ENCODE measurements around the gene ZNF775.

ZNF775 gene

DNA sequence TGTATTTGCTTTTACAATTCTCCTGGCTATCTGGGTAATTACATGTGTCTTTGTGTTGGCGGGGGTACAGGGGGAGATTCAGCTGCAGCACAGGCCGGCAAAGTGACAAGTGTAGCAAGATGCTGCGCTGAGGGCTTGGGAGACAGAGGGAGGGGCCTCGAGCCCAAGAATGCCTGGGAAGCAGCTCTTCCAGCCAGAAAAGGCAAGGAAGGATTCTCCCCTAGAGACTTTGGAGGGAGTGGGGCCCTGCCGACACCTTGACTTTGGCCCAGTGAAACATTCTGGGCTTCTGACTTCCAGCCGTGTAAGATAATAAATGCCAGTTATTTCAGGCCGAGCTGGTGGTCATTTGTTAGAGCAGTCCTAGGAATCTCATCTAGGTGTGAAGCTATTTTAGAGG is 17.7 kb upstream of the ZNF775 start:
- in situ Hi-C loops (cut with MboI; ENCODE audit: low sequenced_read_pairs, unreplicated experiment) = no loop called here
- TF ChIP-seq, protein P1, sequence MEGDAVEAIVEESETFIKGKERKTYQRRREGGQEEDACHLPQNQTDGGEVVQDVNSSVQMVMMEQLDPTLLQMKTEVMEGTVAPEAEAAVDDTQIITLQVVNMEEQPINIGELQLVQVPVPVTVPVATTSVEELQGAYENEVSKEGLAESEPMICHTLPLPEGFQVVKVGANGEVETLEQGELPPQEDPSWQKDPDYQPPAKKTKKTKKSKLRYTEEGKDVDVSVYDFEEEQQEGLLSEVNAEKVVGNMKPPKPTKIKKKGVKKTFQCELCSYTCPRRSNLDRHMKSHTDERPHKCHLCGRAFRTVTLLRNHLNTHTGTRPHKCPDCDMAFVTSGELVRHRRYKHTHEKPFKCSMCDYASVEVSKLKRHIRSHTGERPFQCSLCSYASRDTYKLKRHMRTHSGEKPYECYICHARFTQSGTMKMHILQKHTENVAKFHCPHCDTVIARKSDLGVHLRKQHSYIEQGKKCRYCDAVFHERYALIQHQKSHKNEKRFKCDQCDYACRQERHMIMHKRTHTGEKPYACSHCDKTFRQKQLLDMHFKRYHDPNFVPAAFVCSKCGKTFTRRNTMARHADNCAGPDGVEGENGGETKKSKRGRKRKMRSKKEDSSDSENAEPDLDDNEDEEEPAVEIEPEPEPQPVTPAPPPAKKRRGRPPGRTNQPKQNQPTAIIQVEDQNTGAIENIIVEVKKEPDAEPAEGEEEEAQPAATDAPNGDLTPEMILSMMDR (IDR thresholded peaks at IDR 0.05; ENCODE audit: borderline replicate concordance, control extremely low read depth, extremely low read depth, insufficient read depth, missing control alignments) = no peak
- DNase-seq (ENCODE audit: low spot score) = no peak

DNA sequence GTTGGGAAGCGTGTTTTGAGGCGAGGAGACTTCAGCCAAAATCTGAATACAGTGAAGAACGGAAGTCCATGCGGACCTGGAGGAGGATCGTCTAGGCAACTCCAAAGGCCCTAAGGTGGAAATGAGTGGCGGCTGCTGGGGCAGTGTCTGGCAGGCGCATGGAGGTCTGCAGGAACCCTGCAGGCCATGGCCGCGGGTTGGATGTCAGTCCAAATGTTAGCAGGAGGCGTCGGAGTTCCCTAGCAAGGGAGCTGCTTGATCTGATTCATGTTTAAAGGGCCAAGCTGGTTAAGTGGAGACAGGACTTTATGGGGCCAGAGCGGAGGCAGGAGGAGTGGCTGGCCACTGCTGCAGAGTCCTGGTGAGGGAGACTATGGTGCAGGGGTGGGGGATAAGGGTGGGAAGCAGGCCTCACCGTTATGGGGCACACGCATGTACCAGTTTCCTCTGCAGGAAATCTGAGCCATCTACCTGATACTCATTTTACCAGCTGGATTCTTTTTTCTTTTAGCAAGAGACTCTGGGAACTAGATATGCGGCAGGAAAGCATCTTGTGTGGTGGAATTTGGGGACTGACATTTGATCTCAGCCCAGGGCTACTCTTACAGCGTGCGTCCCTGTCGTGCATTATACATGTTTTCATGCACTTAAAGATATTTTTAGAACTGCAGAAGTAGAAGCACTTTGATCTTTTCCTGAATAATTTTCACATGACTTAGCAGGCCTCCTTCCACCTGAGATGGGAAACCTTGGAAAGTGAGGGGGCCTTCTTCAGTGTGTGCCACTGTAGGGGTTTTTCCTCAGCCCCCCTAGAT is 17.1 kb upstream of the ZNF775 start:
- DNase-seq (ENCODE audit: low spot score) = no peak
- in situ Hi-C loops (cut with MboI; ENCODE audit: low sequenced_read_pairs, unreplicated experiment) = no loop called here
- TF ChIP-seq, protein P1 (IDR thresholded peaks at IDR 0.05; ENCODE audit: borderline replicate concordance, control extremely low read depth, extremely low read depth, insufficient read depth, missing control alignments) = no peak

DNA sequence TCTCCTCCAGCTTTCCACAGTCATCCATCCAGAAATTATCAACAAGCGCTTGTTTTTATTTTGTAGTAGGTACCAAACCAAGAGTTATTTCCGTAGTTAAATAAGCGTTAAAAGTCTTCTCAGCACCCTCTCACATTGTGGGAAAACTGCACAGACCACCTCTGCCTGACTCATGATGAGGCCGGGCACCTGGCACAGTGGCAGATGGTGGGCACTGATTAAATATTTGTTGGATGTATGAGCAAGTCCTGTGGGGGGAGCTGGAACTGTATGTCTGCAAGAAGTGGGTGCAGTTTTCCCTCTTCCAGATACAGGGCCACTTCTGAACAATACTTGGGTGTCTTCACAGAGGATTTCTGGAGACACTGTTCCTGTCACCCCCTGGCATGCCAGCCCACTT is 15.8 kb upstream of the ZNF775 start:
- no peak for DNase-seq (ENCODE audit: low spot score)
- in situ Hi-C loops (cut with MboI; ENCODE audit: low sequenced_read_pairs, unreplicated experiment) = no loop called here
- TF ChIP-seq, protein P1 (IDR thresholded peaks at IDR 0.05; ENCODE audit: borderline replicate concordance, control extremely low read depth, extremely low read depth, insufficient read depth, missing control alignments) = no peak

DNA sequence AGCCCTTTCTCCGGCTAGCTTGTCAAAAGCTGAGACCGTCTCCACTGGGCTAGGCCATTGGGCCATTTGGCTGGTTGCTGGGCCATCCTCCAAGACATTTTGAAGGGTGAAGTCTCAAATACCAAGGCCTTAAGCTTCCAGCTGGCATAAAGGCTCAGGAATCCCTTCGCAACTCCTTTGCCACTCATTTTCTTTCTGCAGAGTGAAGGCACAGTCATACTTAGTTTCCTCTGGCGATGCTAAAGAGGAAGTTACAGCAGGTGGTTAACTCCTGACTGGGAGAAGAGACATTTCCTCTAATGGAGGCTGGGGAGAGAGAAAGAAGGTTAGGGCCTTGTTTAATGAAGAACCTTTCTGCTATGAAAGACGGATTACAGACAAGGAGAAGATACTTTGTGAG is 15.3 kb upstream of the ZNF775 start:
- in situ Hi-C loops (cut with MboI; ENCODE audit: low sequenced_read_pairs, unreplicated experiment) = no loop called here
- peak; percentile 61 for DNase-seq (ENCODE audit: low spot score)
- TF ChIP-seq, protein P1 (IDR thresholded peaks at IDR 0.05; ENCODE audit: borderline replicate concordance, control extremely low read depth, extremely low read depth, insufficient read depth, missing control alignments) = no peak

DNA sequence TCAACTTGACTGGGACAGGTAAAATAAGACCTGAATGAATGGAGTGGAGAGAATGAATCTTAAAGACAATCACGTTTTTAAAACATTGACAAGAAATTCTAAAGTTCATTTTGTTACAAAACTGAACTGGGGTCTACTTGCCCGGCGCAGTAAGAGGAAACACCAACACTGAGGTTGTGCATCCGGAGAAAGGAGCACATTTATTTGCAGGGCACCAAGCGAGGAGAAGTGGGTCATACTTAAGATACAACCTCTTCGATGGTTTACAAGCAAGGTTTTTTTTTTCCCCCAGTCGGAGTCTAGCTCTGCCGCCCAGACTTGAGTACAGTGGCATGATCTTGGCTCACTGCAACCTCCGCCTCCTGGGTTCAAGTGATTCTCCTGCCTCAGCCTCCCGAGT is 13.9 kb upstream of the ZNF775 start:
- DNase-seq (ENCODE audit: low spot score) = no peak
- in situ Hi-C loops (cut with MboI; ENCODE audit: low sequenced_read_pairs, unreplicated experiment) = no loop called here
- TF ChIP-seq, protein P1 (IDR thresholded peaks at IDR 0.05; ENCODE audit: borderline replicate concordance, control extremely low read depth, extremely low read depth, insufficient read depth, missing control alignments) = no peak

DNA sequence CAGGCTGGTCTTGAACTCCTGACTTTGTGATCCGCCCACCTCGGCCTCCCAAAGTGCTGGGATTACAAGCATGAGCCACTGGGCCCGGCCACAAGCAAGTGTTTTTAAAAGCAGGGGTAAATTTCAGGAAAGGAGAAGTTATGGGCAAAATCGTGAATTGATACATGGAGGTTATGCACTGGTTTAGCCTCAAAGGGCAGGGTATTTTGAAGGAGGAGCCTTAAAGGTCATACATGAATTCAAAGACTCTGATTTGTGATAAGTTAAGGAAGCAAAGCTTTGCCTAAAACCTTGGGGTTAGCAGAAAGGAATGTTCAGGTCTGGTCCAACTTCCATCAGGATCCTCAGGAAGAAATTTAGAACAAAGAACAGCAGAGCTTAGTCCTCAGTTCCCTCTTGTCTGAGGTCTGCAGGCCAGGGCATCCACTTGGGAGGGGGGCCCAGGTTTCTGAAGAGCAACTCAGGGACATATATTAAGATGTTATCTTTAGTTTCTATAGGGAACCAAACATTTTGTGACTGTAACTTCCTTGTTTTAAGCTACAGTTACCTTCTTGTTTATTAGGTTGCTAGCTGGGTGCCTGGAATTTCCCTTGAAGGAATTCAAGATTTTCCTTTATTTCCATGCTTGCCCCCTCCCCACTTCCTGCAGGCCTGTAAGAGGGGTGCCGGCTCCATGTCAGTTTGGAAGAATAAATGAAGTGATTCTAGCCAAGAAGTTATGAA is 13.3 kb upstream of the ZNF775 start:
- TF ChIP-seq, protein P1 (IDR thresholded peaks at IDR 0.05; ENCODE audit: borderline replicate concordance, control extremely low read depth, extremely low read depth, insufficient read depth, missing control alignments) = no peak
- DNase-seq (ENCODE audit: low spot score) = no peak
- in situ Hi-C loops (cut with MboI; ENCODE audit: low sequenced_read_pairs, unreplicated experiment) = no loop called here

Measured in GM13976 (cell line).